ENCODE results near the gene ATG2A. TPM values are rescaled to one million over a fixed set of nuclear protein-coding genes. Genes with fewer than 3 reads are reported as not detected.
A peak's percentile ranks its signal among the peaks of the same experiment; 100 is the strongest.

ATG2A gene
- 10 to 100 TPM; 45.7 to 47.3 TPM for total RNA-seq
- 1 to 10 TPM; 4.1 to 6.3 TPM for polyA plus RNA-seq

- POLR2A ChIA-PET (ENCODE audit: partially characterized antibody): interaction anchor here (1.0 to 5.8 kb wide), 12 partner anchors 9 to 216 kb away, joined by 3 to 46 read pairs (median 4); partner anchors contain the start of genes EHD1, FAU, MRPL49 and PPP2R5B
- H3K4me3 Mint-ChIP-seq: peak within 1 kb of the TSS; percentile 91 to 96 (median 93)
- H3K4me1 Mint-ChIP-seq: peaks cover 15 to 28% (median 23%) of the 10 kb centered on the region in 4 donors
- H3K9me3 ChIP-seq (ENCODE audit: control insufficient read depth in 1 of 2, low read length in 2 of 2): no peaks in the 10 kb centered on the region
- peaks cover 27% of the 10 kb centered on the region for H3K4me1 ChIP-seq (ENCODE audit: insufficient read depth, low read length)
- intact Hi-C loops (cut with micrococcal nuclease): loop anchor here (1.0 to 5.0 kb wide), 7 partner anchors 7 to 1350 kb away; partner anchors contain the start of genes EHD1, PPP2R5B, RAB1B and SNX15
- peak; percentile 98 to 99 (median 99) for DNase-seq
- H3K27ac Mint-ChIP-seq: peak within 1 kb of the TSS; percentile 93 to 97 (median 96)
- H3K36me3 Mint-ChIP-seq: peaks cover 8 to 26% of the 10 kb centered on the region in 2 donors
- peak within 1 kb of the TSS; percentile 94 to 97 for H3K4me3 ChIP-seq (ENCODE audit: low read length in 2 of 2)
- H3K36me3 ChIP-seq (ENCODE audit: insufficient read depth, low read length): peaks cover 17% of the 10 kb centered on the region
- no peaks in the 10 kb centered on the region for H3K27me3 ChIP-seq (ENCODE audit: insufficient read depth, low read length)
- CTCF ChIA-PET (ENCODE audit: partially characterized antibody): interaction anchor here (1.0 to 1.7 kb wide), 4 partner anchors 16 to 109 kb away, joined by 3 to 4 read pairs (median 3); no protein-coding TSS in a partner anchor
- peak within 1 kb of the TSS; percentile 88 for H3K27ac ChIP-seq (ENCODE audit: low read depth, low read length)
- no peaks in the 10 kb centered on the region for H3K27me3 Mint-ChIP-seq
- no peaks in the 10 kb centered on the region for H3K9me3 Mint-ChIP-seq
Measured at GRCh38 chr11:64916775-64917662, at the start of gene ATG2A. ATG2A (minus strand) TSS chr11:64917209; CDS start chr11:64917135, 74 bp downstream.

GRCh38 chr11:64963072-64963631 is 46.1 kb upstream of the ATG2A start:
- DNase-seq: no peak
- CTCF ChIA-PET (ENCODE audit: partially characterized antibody): no interaction called here

GRCh38 chr11:64960719-64961118 is 43.7 kb upstream of the ATG2A start:
- CTCF ChIA-PET (ENCODE audit: partially characterized antibody): no interaction called here
- H3K36me3 ChIP-seq (ENCODE audit: insufficient read depth, low read length): no peaks in the 10 kb centered on the region
- POLR2A ChIA-PET (ENCODE audit: partially characterized antibody): interaction anchor here (0.7 kb wide), 1 partner anchor 40 kb away, joined by 3 read pairs; no protein-coding TSS in a partner anchor

More at GRCh38 chr11:64963072-64963631, 46.1 kb upstream of the ATG2A start:
- H3K4me1 ChIP-seq (ENCODE audit: insufficient read depth, low read length): no peaks in the 10 kb centered on the region
- no peaks in the 10 kb centered on the region for H3K27me3 ChIP-seq (ENCODE audit: insufficient read depth, low read length)
- H3K27ac ChIP-seq (ENCODE audit: low read depth, low read length): no peak overlapping the region
- Mint-ChIP-seq H3K4me3 (no peak overlapping the region), H3K27me3 (peaks cover 4 to 7% of the 10 kb centered on the region in 2 donors), H3K9me3 (no peaks in the 10 kb centered on the region), H3K36me3 (no peaks in the 10 kb centered on the region), H3K4me1 (peaks cover 0 to 5% (median 2%) of the 10 kb centered on the region in 4 donors), H3K27ac (no peak overlapping the region)
- no peaks in the 10 kb centered on the region for H3K9me3 ChIP-seq (ENCODE audit: control insufficient read depth in 1 of 2, low read length in 2 of 2)
- H3K36me3 ChIP-seq (ENCODE audit: insufficient read depth, low read length): no peaks in the 10 kb centered on the region
- no peak overlapping the region for H3K4me3 ChIP-seq (ENCODE audit: low read length in 2 of 2)
- POLR2A ChIA-PET (ENCODE audit: partially characterized antibody): no interaction called here
- intact Hi-C loops (cut with micrococcal nuclease): no loop called here

GRCh38 chr11:64959498-64959897 is 42.5 kb upstream of the ATG2A start:
- peaks cover 4 to 7% of the 10 kb centered on the region in 2 donors for H3K27me3 Mint-ChIP-seq
- H3K4me1 Mint-ChIP-seq: no peaks in the 10 kb centered on the region
- no peak overlapping the region for H3K27ac Mint-ChIP-seq
- no peaks in the 10 kb centered on the region for H3K36me3 Mint-ChIP-seq
- H3K27me3 ChIP-seq (ENCODE audit: insufficient read depth, low read length): no peaks in the 10 kb centered on the region
- POLR2A ChIA-PET (ENCODE audit: partially characterized antibody): no interaction called here
- no peaks in the 10 kb centered on the region for H3K9me3 ChIP-seq (ENCODE audit: control insufficient read depth in 1 of 2, low read length in 2 of 2)
- no peak overlapping the region for H3K4me3 ChIP-seq (ENCODE audit: low read length in 2 of 2)
- H3K27ac ChIP-seq (ENCODE audit: low read depth, low read length): no peak overlapping the region
- no peaks in the 10 kb centered on the region for H3K36me3 ChIP-seq (ENCODE audit: insufficient read depth, low read length)
- CTCF ChIA-PET (ENCODE audit: partially characterized antibody): no interaction called here
- intact Hi-C loops (cut with micrococcal nuclease): no loop called here
- DNase-seq: no peak
- H3K4me3 Mint-ChIP-seq: no peak overlapping the region
- H3K9me3 Mint-ChIP-seq: no peaks in the 10 kb centered on the region
- no peaks in the 10 kb centered on the region for H3K4me1 ChIP-seq (ENCODE audit: insufficient read depth, low read length)

More at GRCh38 chr11:64960719-64961118, 43.7 kb upstream of the ATG2A start:
- H3K9me3 ChIP-seq (ENCODE audit: control insufficient read depth in 1 of 2, low read length in 2 of 2): no peaks in the 10 kb centered on the region
- no peaks in the 10 kb centered on the region for H3K4me1 ChIP-seq (ENCODE audit: insufficient read depth, low read length)
- intact Hi-C loops (cut with micrococcal nuclease): no loop called here
- Mint-ChIP-seq H3K9me3 (no peaks in the 10 kb centered on the region), H3K36me3 (no peaks in the 10 kb centered on the region), H3K27ac (no peak overlapping the region), H3K4me3 (no peak overlapping the region), H3K27me3 (peaks cover 4 to 7% of the 10 kb centered on the region in 2 donors), H3K4me1 (peaks cover 0 to 1% (median 0%) of the 10 kb centered on the region in 4 donors)
- H3K27me3 ChIP-seq (ENCODE audit: insufficient read depth, low read length): no peaks in the 10 kb centered on the region
- H3K27ac ChIP-seq (ENCODE audit: low read depth, low read length): no peak overlapping the region
- H3K4me3 ChIP-seq (ENCODE audit: low read length in 2 of 2): no peak overlapping the region
- no peak for DNase-seq

- Mint-ChIP-seq H3K4me1 (no peaks in the 10 kb centered on the region), H3K27ac (no peak overlapping the region), H3K27me3 (peaks cover 2 to 8% of the 10 kb centered on the region in 2 donors), H3K4me3 (no peak overlapping the region), H3K9me3 (no peaks in the 10 kb centered on the region), H3K36me3 (no peaks in the 10 kb centered on the region)
- Histone ChIP-seq H3K4me1 (ENCODE audit: insufficient read depth, low read length) (no peaks in the 10 kb centered on the region), H3K9me3 (ENCODE audit: control insufficient read depth in 1 of 2, low read length in 2 of 2) (no peaks in the 10 kb centered on the region), H3K27me3 (ENCODE audit: insufficient read depth, low read length) (no peaks in the 10 kb centered on the region), H3K4me3 (ENCODE audit: low read length in 2 of 2) (no peak overlapping the region), H3K27ac (ENCODE audit: low read depth, low read length) (no peak overlapping the region), H3K36me3 (ENCODE audit: insufficient read depth, low read length) (no peaks in the 10 kb centered on the region)
- CTCF ChIA-PET (ENCODE audit: partially characterized antibody): no interaction called here
- intact Hi-C loops (cut with micrococcal nuclease): no loop called here
- DNase-seq: no peak
- POLR2A ChIA-PET (ENCODE audit: partially characterized antibody): interaction anchor here (1.0 kb wide), 1 partner anchor 49 kb away, joined by 3 read pairs; no protein-coding TSS in a partner anchor
Measured at GRCh38 chr11:64954201-64954600, 37.2 kb upstream of the ATG2A start.

GRCh38 chr11:64951529-64951928 is 34.5 kb upstream of the ATG2A start:
- Histone ChIP-seq H3K27ac (ENCODE audit: low read depth, low read length) (no peak overlapping the region), H3K36me3 (ENCODE audit: insufficient read depth, low read length) (no peaks in the 10 kb centered on the region), H3K27me3 (ENCODE audit: insufficient read depth, low read length) (no peaks in the 10 kb centered on the region), H3K4me3 (ENCODE audit: low read length in 2 of 2) (no peak overlapping the region), H3K4me1 (ENCODE audit: insufficient read depth, low read length) (no peaks in the 10 kb centered on the region), H3K9me3 (ENCODE audit: control insufficient read depth in 1 of 2, low read length in 2 of 2) (no peaks in the 10 kb centered on the region)
- intact Hi-C loops (cut with micrococcal nuclease): no loop called here
- Mint-ChIP-seq H3K27ac (no peak overlapping the region), H3K9me3 (no peaks in the 10 kb centered on the region), H3K4me3 (no peak overlapping the region), H3K4me1 (no peaks in the 10 kb centered on the region), H3K27me3 (peaks cover 0 to 8% of the 10 kb centered on the region in 2 donors), H3K36me3 (no peaks in the 10 kb centered on the region)
- ChIA-PET CTCF (ENCODE audit: partially characterized antibody) (interaction anchor here (0.6 kb wide), 1 partner anchor 31 kb away, joined by 3 read pairs; no protein-coding TSS in a partner anchor), POLR2A (ENCODE audit: partially characterized antibody) (no interaction called here)
- no peak for DNase-seq

GRCh38 chr11:64947208-64947814 is 30.3 kb upstream of the ATG2A start:
- no peaks in the 10 kb centered on the region for H3K4me1 Mint-ChIP-seq
- no peaks in the 10 kb centered on the region for H3K27me3 ChIP-seq (ENCODE audit: insufficient read depth, low read length)
- POLR2A ChIA-PET (ENCODE audit: partially characterized antibody): no interaction called here

More at GRCh38 chr11:64947208-64947814, 30.3 kb upstream of the ATG2A start:
- H3K4me3 Mint-ChIP-seq: no peak overlapping the region
- no peak overlapping the region for H3K27ac Mint-ChIP-seq
- Histone ChIP-seq H3K27ac (ENCODE audit: low read depth, low read length) (no peak overlapping the region), H3K9me3 (ENCODE audit: control insufficient read depth in 1 of 2, low read length in 2 of 2) (no peaks in the 10 kb centered on the region), H3K4me1 (ENCODE audit: insufficient read depth, low read length) (no peaks in the 10 kb centered on the region), H3K4me3 (ENCODE audit: low read length in 2 of 2) (no peak overlapping the region), H3K36me3 (ENCODE audit: insufficient read depth, low read length) (no peaks in the 10 kb centered on the region)
- no peaks in the 10 kb centered on the region for H3K36me3 Mint-ChIP-seq
- no peaks in the 10 kb centered on the region for H3K9me3 Mint-ChIP-seq
- CTCF ChIA-PET (ENCODE audit: partially characterized antibody): no interaction called here
- peaks cover 0 to 11% of the 10 kb centered on the region in 2 donors for H3K27me3 Mint-ChIP-seq
- intact Hi-C loops (cut with micrococcal nuclease): no loop called here
- DNase-seq: no peak
